SJSA1 (cell line): ENCODE data around the gene CPXM2. TPM values are rescaled to one million over a fixed set of nuclear protein-coding genes. Genes with fewer than 3 reads are reported as not detected.

Experiments used
- DNase-seq, 2 experiments: peaks; one replicate each; pipeline ENCODE4 v3.0.0-alpha.2; 2015 to 2020; ENCODE audit warnings: low spot score in 2 of 2, low read depth in 1 of 2
- H3K27ac ChIP-seq: fragments of 250-450 bp; sonication (Bioruptor Pico); 2 replicates; pipeline ENCODE4 v1.5.1; 2020; ENCODE audit warnings: mild to moderate bottlenecking, moderate library complexity
- H3K27me3 ChIP-seq: fragments of 250-450 bp; sonication (Bioruptor Pico); replicated peaks from 2 replicates; pipeline ENCODE4 v1.5.1; 2020; ENCODE audit warnings: mild to moderate bottlenecking, moderate library complexity
- H3K36me3 ChIP-seq: fragments of 250-450 bp; sonication (Bioruptor Pico); 2 replicates; pipeline ENCODE4 v1.5.1; 2020; ENCODE audit warnings: mild to moderate bottlenecking
- H3K4me1 ChIP-seq: fragments of 250-450 bp; sonication (Bioruptor Pico); replicated peaks from 2 replicates; pipeline ENCODE4 v1.6.1; 2021; ENCODE audit warnings: mild to moderate bottlenecking
- H3K4me3 ChIP-seq: fragments of 250-450 bp; sonication (Bioruptor Pico); 2 replicates; pipeline ENCODE4 v1.5.1; 2020; ENCODE audit warnings: mild to moderate bottlenecking
- H3K9me3 ChIP-seq: fragments of 250-450 bp; sonication (Bioruptor Pico); replicated peaks from 2 replicates; pipeline ENCODE4 v1.5.1; 2020; ENCODE audit warnings: mild to moderate bottlenecking
- total RNA-seq: library from RNA; depleted of rRNA; stranded (reverse); fragments of >200 nt; shearing (Covaris generic); gene quantifications from 2 replicates; pipeline ENCODE4 v1.2.3, GENCODE V29; 2014

The CPXM2 gene
- total RNA-seq, 1 experiment from 2014 or later = not detected

DNA sequence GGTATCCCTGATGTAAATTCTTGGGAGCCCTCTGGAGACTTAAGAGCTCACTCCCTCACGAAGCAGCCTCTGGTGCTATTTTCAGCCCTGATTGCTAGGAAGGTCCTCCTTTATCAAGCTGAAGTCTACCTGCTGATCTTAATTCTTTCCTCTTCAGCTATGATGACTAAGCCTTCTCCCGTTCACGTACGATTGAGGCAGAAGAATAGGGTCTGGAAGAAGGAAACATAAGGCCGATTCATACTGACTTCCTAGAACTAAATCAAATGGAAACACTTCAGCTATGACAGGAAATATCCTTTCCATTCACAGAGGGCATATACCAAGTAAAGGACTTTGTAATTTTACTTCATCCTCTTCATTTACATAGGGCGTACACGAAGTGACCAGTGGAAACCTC lies 107.0 kb downstream of the CPXM2 start:
- Histone ChIP-seq H3K4me1 (no peaks in the 10 kb centered on the region), H3K27me3 (no peaks in the 10 kb centered on the region), H3K4me3 (no peak overlapping the region), H3K27ac (no peak overlapping the region), H3K36me3 (no peaks in the 10 kb centered on the region), H3K9me3 (no peaks in the 10 kb centered on the region)
- no peak for DNase-seq

DNA sequence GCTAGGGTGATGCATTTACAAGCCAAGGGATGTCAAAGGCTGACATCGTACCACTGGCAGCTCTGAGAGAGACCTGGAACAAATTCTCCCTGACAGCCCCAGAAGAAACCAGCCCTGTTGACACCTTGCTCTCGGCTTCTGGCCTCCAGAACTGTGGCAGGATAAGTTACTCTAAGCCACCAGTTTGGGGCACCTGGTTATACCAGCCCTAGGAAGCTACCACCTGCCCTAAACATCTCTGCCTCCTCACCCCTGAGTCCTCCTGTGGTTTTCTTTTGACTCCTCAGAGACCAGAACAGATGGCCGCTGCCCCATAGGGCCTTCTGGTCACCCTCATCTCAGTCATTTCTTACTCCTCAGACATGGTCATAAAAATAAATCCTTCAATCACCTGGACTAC lies 107.4 kb downstream of the CPXM2 start:
- Histone ChIP-seq H3K4me1 (no peaks in the 10 kb centered on the region), H3K27ac (no peak overlapping the region), H3K36me3 (no peaks in the 10 kb centered on the region), H3K27me3 (no peaks in the 10 kb centered on the region), H3K9me3 (no peaks in the 10 kb centered on the region), H3K4me3 (no peak overlapping the region)
- DNase-seq = no peak

DNA sequence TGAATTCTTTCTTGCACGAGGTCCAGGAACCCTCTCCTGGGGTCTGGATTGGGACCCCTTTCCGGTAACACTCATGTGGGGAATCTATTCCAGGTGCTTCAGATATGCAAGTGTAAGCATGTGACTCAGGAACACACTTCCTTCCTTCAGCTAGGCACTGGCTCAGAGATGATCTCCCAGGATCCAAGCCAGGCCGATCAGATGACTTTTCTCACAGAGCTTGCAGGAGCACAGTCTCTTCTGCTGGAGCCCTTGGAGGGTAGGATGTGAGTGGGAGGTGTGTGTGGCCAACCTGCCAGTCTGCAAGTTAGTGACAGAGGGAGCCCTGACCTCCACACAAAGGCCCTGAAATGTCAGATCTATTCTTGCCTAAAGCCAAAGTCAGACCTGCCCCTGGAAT lies 108.3 kb downstream of the CPXM2 start:
- Histone ChIP-seq H3K4me3 (no peak overlapping the region), H3K27me3 (no peaks in the 10 kb centered on the region), H3K4me1 (no peaks in the 10 kb centered on the region), H3K9me3 (no peaks in the 10 kb centered on the region), H3K36me3 (no peaks in the 10 kb centered on the region), H3K27ac (no peak overlapping the region)
- no peak for DNase-seq

- Histone ChIP-seq H3K36me3 (no peaks in the 10 kb centered on the region), H3K4me1 (no peaks in the 10 kb centered on the region), H3K4me3 (no peak overlapping the region), H3K9me3 (no peaks in the 10 kb centered on the region), H3K27ac (no peak overlapping the region), H3K27me3 (no peaks in the 10 kb centered on the region)
- DNase-seq = no peak
Measured at GRCh38 chr10:123782549-123782948, 109.1 kb downstream of the CPXM2 start.

DNA sequence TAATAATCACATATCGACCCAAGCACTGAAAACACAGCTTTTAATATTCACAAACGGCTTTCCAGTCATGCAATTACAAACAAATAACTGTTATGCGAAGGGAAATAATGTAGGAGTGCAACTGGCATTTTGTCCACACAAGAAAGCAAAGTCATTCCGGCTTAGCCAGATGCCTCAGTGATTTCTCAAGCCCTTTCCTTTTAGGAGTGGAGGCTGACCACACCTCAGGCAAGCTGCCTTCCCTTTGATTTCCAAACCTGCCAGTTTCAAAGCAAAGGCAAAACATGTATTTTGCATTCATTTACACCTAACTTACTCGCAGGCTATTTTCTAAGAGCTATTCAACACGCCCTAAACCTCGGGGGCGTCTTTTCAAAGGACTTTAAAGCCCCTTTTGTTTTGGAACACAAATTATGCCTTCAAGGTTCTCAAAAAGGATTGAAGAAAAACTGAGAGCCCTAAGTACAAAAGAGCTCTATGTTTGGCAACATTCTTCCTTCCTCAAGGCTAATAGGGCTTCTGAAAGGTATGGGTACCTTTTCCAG lies 109.6 kb downstream of the CPXM2 start:
- no peaks in the 10 kb centered on the region for H3K4me1 ChIP-seq
- no peaks in the 10 kb centered on the region for H3K36me3 ChIP-seq
- H3K4me3 ChIP-seq = no peak overlapping the region
- no peaks in the 10 kb centered on the region for H3K9me3 ChIP-seq
- no peak for DNase-seq
- no peaks in the 10 kb centered on the region for H3K27me3 ChIP-seq
- no peak overlapping the region for H3K27ac ChIP-seq

DNA sequence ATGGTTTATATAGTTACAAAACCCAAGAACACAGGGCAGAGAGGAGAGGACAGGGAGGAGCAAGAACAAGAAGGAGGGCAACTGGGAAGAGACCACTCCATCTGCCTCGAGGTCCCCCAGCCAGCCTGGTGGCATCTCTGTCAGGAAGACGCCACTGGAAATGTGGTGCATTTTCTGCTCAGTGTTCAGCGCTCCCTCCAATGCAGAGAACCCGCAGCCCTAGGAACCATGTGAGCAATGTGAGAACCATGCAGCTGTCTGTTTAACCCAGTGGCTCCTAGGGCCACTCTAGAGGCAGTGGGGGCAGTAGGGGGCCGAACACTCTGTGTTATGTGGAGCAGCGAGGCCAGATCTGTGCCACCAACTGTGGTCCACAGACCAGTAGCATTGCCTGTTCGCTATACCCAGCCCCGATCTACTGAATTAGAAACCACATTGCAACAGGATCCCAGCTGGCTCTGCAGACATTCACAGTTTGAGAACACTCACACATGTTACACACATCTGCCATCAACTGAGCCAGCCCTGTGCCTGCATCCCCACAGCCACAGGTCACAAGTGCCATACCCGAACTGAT lies 110.2 kb downstream of the CPXM2 start:
- no peak for DNase-seq
- Histone ChIP-seq H3K27ac (no peak overlapping the region), H3K27me3 (no peaks in the 10 kb centered on the region), H3K4me3 (no peak overlapping the region), H3K36me3 (no peaks in the 10 kb centered on the region), H3K9me3 (no peaks in the 10 kb centered on the region), H3K4me1 (no peaks in the 10 kb centered on the region)

DNA sequence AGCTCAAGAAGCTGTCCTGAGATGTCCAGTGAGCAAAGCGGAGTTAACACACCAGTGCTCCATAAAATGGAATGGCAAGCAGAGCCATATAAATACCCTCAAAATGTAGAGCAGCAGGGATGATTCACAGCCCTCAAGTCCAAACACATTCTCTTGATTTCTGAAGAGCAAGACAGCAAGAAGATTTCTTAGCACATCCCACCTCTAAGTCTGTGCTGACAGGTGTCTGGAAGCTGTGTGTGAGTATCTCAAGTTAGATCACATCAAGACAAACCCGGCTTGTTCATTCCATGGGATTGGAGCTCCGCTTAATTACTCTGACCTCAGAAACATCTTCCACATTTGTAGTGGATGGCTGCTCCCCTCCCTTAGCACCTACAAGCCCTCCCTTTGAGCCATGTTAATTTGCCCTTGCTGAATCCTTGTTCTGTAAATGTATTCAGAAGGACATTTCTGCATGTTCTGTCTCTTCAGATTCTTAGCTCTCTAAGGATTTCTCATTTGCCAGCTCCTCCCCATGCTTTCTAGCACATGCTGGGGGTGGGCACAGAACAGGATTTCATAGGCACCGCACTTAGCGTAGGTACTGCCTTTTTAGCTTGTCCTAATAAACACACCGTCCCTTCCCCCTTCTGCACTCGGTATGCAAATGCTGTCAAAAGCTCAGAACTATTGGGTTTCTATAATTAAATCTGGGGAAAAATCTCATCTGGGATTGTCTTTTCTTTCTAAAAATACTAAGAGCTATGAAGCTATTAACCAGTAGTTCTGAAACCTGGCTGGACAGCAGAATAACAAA lies 112.7 kb downstream of the CPXM2 start:
- no peaks in the 10 kb centered on the region for H3K27me3 ChIP-seq

GRCh38 chr10:123777881-123778280 lies 113.7 kb downstream of the CPXM2 start:
- Histone ChIP-seq H3K27me3 (no peaks in the 10 kb centered on the region), H3K36me3 (no peaks in the 10 kb centered on the region), H3K4me1 (no peaks in the 10 kb centered on the region), H3K27ac (no peak overlapping the region), H3K9me3 (no peaks in the 10 kb centered on the region), H3K4me3 (no peak overlapping the region)
- no peak for DNase-seq

More for the DNA sequence above, 112.7 kb downstream of the CPXM2 start:
- H3K4me1 ChIP-seq = no peaks in the 10 kb centered on the region
- no peaks in the 10 kb centered on the region for H3K36me3 ChIP-seq
- no peaks in the 10 kb centered on the region for H3K9me3 ChIP-seq
- no peak overlapping the region for H3K27ac ChIP-seq
- H3K4me3 ChIP-seq = no peak overlapping the region
- no peak for DNase-seq

GRCh38 chr10:123774132-123774742 lies 117.4 kb downstream of the CPXM2 start:
- H3K27ac ChIP-seq = no peak overlapping the region
- no peaks in the 10 kb centered on the region for H3K36me3 ChIP-seq
- no peaks in the 10 kb centered on the region for H3K27me3 ChIP-seq
- H3K9me3 ChIP-seq = no peaks in the 10 kb centered on the region
- H3K4me3 ChIP-seq = no peak overlapping the region
- H3K4me1 ChIP-seq = no peaks in the 10 kb centered on the region
- DNase-seq = no peak

- no peak for DNase-seq
- H3K36me3 ChIP-seq = no peaks in the 10 kb centered on the region
- no peaks in the 10 kb centered on the region for H3K4me1 ChIP-seq
- no peaks in the 10 kb centered on the region for H3K9me3 ChIP-seq
- H3K27me3 ChIP-seq = no peaks in the 10 kb centered on the region
- no peak overlapping the region for H3K4me3 ChIP-seq
- no peak overlapping the region for H3K27ac ChIP-seq
Measured at GRCh38 chr10:123772645-123773508, 118.7 kb downstream of the CPXM2 start.

DNA sequence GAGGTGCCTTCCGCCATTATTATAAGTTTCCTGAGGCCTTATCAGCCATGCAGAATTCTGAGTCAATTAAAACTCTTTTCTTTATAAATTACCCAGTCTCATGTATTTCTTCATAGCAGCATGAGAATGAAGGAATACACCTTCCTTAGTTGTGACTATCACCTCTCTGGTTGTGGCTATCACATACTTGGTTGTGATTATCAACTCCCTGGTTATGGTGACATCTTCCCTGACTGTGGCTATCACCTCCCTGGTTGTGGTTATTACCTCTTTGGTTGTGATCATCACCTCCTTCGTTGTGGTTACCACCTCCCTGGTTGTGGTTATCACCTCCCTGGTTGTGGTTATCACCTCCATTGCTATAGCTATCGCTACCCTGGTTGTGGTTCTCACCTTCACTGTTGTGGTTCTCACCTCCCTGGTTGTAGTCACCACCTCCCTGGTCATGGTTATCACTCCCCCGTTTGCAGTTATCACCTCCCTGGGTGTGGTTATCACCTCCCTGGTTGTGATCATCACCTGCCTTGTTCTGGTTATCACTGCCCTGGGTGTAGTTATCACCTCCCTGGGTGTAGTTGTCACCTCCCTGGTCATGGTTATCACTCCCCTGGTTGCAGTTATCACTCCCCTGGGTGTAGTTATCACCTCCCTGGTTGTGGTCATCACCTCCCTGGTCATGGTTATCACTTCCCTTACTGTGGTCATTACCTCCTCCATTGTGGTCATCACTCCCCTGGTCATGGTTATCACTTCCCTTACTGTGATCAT lies 119.5 kb downstream of the CPXM2 start:
- Histone ChIP-seq H3K9me3 (no peaks in the 10 kb centered on the region), H3K4me1 (no peaks in the 10 kb centered on the region), H3K4me3 (no peak overlapping the region), H3K27ac (no peak overlapping the region), H3K36me3 (no peaks in the 10 kb centered on the region), H3K27me3 (no peaks in the 10 kb centered on the region)
- no peak for DNase-seq

- no peaks in the 10 kb centered on the region for H3K9me3 ChIP-seq
- no peaks in the 10 kb centered on the region for H3K27me3 ChIP-seq
- no peak overlapping the region for H3K27ac ChIP-seq
- no peak for DNase-seq
- H3K4me1 ChIP-seq = no peaks in the 10 kb centered on the region
- no peak overlapping the region for H3K4me3 ChIP-seq
- no peaks in the 10 kb centered on the region for H3K36me3 ChIP-seq
Measured at GRCh38 chr10:123769647-123770046, 122.0 kb downstream of the CPXM2 start.

DNA sequence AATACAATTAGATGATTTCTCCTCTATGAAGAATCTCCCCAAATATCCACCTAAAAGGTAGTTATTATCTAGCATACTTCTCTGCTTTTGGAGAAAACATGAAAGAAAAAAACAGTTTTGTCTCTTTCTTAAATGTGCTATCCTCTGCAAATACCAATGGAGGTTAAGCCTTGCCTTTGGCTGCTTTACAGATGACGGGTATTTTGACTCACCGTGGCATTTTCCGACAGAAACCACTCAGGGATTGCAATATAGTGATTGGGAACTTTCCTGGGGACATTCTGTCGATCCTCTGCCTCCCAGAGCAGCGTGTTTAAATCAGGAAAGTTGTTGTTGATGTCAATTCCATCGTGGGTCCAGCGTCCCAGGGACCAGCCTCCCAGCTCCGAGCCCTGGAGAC lies 124.8 kb downstream of the CPXM2 start:
- Histone ChIP-seq H3K36me3 (no peaks in the 10 kb centered on the region), H3K27ac (no peak overlapping the region), H3K27me3 (no peaks in the 10 kb centered on the region), H3K9me3 (no peaks in the 10 kb centered on the region), H3K4me1 (no peaks in the 10 kb centered on the region), H3K4me3 (no peak overlapping the region)
- DNase-seq = no peak
